GM18870 (cell line): Measurements from ENCODE around the gene TOR1B.
"Not testable (repeated sequence)": the region's sequence is repeated elsewhere in the genome, so short reads cannot be mapped to it uniquely, and the experiment has no call there.

Source experiments
- ATAC-seq: cut with Tn5 transposase; IDR thresholded peaks from one replicate; pipeline ENCODE4 v1.9.1; 2021; ENCODE audit warnings: moderate library complexity; ENCODE audit not compliant: unreplicated experiment

Gene TOR1B

GRCh38 chr9:129802833-129803675 lies at the start of gene TOR1B:
Gene TOR1B (plus strand): TSS chr9:129803184. CDS start chr9:129803213, 29 bp downstream.
- ATAC-seq = peak; percentile 59

GRCh38 chr9:129755151-129755550 lies 47.8 kb upstream of the TOR1B start:
- ATAC-seq = no peak

DNA sequence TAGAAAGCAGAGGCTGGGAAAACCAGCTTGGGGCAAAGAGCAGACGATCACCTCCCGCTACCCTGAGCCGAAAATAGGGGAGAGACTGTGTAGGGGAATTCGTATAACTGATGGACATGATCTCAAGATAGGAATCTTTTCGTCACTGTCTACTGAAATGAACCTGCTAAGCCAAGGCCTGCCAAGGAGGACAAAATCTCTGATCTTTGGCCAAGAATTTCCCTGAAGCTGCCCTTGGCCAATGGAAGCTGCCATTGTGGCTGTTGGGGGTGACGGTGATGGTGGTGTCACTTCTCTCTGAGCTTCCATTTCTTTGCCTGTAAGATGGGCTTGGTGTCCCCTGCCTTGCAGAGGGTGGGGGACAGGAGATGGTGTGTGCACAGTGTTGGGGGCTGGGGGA lies 46.8 kb upstream of the TOR1B start:
- no peak for ATAC-seq

DNA sequence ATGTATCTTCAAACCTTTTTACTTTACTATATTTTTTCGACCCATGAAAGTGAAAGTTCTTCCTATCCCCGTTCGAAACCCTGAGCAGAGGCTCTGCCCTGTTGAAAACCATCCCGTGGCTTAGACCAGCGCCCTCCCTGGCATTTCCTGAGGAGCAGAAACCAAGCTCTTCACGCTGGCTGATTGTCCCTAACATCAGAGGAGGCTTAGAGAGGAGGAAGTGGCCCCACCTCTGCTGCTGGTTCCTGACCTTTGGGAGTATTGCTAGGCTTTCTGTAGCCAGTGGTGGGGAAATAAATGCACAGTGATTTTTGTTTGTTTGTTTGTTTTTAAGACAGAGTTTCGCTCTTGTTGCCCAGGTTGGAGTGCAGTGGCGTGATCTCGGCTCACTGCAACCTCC lies 45.9 kb upstream of the TOR1B start:
- no peak for ATAC-seq

GRCh38 chr9:129759319-129759718 lies 43.7 kb upstream of the TOR1B start:
- ATAC-seq = no peak

DNA sequence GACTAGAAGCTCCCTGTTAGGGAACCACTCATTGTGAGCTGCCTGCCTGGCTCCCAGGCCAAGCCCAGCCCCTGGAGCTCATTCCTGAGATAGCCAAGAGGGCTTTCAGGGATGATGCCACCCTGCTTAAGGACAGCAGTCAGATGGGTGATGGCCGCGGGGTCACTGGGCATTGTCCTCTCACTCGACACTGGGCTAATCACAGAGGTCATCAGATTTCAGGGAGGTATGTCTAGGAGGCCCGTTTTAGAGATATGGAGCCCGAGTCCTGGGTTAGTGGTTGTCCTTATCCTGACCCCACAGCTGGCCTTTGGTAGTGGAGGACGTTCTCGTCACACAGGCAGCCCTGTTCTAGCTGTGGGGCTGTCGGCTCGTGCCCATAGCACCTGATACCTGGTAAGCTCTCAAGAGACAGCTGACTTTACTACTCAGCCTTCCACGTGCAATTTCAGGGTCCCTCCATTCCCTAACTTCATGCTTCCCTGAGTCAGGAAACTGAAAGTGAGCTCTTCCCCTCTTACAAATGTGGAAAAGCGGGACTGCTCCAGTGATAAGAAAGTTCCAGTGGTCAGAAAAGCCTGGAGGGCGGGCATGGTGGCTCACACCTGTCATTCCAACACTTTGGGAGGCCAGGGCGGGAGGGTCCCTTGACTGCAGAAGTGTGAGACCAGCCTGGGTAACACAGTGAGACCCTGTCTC lies 43.0 kb upstream of the TOR1B start:
- no peak for ATAC-seq

DNA sequence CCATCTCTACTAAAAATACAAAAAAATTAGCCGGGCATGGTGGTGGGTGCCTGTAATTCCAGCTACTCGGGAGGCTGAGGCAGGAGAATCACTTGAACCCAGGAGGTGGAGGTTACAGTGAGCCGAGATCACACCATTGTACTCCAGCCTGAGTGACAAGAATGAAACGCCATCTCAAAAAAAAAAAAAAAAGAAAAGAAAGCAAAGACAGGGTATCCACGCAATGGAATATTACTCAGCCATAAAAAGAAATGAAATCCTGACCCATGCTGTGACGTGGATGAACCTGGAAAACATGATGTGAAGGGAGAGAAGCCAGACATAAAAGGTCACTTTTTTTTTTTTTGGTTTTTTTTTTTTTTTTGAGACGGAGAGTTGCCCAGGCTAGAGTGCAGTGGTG lies 42.2 kb upstream of the TOR1B start:
- ATAC-seq = not testable (repeated sequence)

DNA sequence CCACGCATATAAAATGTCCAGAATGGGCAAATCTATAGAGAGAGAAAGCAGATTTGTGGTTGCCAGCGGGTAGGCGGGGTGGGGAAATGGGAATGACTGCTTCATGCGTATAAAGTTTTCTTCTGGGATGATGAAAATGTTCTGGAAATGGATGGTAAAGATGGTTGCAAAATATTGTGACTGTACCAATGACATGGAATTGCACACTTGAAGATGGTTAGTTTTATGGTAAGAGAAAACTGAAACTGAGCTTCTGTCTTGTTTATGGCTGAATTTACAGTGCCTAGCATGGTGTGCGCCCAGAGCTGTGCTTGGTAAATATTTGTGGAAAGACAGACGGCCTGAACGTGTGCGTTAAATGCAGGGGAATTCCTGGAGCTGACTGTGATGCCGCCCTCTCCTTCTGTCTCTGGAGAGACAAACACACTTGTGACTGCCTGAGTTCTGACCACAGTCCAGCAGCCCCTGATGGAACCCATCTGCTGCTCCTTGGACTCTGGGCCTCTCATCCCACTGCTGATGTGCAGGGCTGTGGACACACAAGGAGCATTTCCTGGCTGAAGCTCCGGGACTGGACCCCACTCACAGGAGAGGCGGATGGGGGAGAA lies 41.6 kb upstream of the TOR1B start:
- ATAC-seq = no peak

- ATAC-seq = no peak
These were observed 41.0 kb upstream of the TOR1B start for GRCh38 chr9:129761901-129762369.

- ATAC-seq = not testable (repeated sequence)
These were observed 40.5 kb upstream of the TOR1B start for GRCh38 chr9:129762370-129762984.

- no peak for ATAC-seq
These were observed 39.7 kb upstream of the TOR1B start for GRCh38 chr9:129762985-129763926.

DNA sequence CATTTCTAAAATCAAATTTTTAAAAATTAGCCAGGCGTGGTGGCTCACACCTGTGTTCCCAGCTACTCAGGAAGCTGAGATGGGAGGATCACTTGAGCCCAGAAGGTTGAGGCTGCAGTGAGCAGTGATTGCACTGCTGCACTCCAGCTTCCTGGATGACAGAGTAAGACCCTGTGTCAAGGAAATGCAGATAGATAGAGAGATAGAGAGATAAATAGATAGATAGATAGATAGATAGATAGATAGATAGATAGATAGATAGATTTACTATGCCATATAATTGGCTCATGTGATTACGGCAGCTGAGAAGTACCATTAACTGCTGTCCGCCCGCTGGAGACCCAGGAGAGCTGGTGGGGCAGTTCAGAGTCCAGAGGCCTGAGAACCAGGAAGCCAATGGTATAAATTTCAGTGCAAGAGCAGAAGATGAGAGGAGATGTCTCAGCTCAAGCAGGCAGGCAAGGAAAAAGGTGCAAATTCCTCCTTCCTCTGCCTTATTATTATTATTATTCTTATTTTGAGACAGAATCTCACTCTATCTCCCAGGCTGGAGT lies 37.1 kb upstream of the TOR1B start:
- ATAC-seq = no peak

DNA sequence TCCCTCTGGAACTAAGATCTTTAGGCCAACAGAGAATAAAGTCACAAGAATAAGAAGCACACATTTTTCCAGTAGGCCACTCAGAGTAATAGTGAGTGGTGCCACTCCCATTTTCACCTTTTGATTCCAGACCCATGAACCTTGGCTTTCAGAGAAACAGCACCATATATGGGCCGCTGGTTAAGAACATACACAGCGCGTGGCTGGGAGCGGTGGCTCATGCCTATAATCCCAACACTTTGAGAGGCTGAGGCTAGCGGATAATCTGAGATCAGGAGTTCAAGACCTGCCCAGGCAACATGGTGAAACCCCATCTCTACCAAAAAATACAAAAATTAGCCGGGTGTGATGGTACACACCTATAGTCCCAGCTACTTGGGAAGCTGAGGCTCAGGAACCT lies 34.5 kb upstream of the TOR1B start:
- ATAC-seq = no peak

GRCh38 chr9:129769669-129770068 lies 33.3 kb upstream of the TOR1B start:
- ATAC-seq = no peak

DNA sequence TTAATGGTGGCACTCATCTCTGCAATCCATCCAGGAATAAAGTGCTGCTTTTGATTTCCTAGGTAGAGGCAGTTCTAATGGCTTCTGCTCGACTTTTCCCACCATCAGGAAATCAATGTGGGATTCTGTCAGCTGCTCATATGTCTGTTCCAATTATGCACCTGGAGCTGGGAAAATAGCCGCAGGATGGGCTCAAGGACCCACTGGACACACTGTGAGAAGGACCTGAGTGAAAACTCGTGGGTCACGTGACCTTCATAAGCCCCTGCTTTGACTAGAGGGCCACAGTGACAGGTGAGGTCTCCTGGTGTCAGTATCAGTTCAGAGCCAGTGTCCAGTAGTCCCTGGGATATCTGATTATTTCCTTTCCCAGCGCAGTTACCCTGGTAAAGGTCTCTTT lies 32.2 kb upstream of the TOR1B start:
- ATAC-seq = no peak

- ATAC-seq = no peak
These were observed 29.5 kb upstream of the TOR1B start for GRCh38 chr9:129773262-129774048.

- no peak for ATAC-seq
These were observed 28.1 kb upstream of the TOR1B start for GRCh38 chr9:129774791-129775447.

GRCh38 chr9:129775448-129775798 lies 27.6 kb upstream of the TOR1B start:
- no peak for ATAC-seq

DNA sequence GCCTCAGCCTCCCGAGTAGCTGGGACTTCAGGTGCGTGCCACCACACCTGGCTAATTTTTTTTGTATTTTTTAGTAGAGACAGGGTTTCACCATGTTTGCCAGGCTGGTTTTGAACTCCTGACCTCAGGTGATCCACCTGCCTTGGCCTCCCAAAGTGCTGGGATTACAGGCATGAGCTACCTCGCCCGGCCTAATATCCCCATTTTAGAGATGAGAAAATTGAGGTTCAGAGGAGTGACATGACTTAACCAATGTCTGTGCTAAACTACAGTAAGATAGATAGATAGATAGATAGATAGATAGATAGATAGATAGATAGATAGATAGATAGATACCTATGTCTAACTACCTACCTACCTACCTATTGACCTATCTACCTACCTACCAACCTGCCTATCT lies 26.9 kb upstream of the TOR1B start:
- not testable (repeated sequence) for ATAC-seq
